ENCODE data around the gene THBD. TPM values are rescaled to one million over a fixed set of nuclear protein-coding genes. Genes with fewer than 3 reads are reported as not detected.

THBD gene
- total RNA-seq, 1 donor from 2014 or later = 77.6 TPM

DNA sequence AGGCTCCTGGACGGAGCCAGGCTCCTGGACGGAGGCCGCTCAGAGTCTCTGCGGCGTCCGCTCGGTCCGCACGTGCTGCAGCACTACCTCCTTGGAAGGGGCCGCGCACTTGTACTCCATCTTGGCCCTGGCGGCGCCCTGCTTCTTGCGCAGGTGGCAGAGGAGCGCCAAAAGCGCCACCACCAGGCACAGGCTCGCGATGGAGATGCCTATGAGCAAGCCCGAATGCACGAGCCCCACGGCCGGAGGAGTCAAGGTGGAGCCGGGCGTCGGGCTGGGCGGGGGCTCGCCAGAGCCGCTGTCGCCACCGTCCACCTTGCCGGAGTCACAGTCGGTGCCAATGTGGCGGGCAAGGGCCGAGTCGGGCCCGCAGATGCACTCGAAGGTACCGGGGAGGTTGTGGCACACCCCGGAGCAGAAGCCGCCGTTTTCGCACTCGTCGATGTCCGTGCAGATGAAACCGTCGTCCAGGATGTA lies 1.7 kb downstream of the THBD start:
- H3K27me3 ChIP-seq (ENCODE audit: low read depth) = peaks cover 25% of the 10 kb centered on the region
- TF ChIP-seq, protein P1, sequence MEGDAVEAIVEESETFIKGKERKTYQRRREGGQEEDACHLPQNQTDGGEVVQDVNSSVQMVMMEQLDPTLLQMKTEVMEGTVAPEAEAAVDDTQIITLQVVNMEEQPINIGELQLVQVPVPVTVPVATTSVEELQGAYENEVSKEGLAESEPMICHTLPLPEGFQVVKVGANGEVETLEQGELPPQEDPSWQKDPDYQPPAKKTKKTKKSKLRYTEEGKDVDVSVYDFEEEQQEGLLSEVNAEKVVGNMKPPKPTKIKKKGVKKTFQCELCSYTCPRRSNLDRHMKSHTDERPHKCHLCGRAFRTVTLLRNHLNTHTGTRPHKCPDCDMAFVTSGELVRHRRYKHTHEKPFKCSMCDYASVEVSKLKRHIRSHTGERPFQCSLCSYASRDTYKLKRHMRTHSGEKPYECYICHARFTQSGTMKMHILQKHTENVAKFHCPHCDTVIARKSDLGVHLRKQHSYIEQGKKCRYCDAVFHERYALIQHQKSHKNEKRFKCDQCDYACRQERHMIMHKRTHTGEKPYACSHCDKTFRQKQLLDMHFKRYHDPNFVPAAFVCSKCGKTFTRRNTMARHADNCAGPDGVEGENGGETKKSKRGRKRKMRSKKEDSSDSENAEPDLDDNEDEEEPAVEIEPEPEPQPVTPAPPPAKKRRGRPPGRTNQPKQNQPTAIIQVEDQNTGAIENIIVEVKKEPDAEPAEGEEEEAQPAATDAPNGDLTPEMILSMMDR (IDR thresholded peaks at IDR 0.05) = no peak
- DNase-seq (peak; percentile 74), ATAC-seq (no peak)
- H3K4me1 ChIP-seq = peaks cover 47% of the 10 kb centered on the region
- intact Hi-C loops (cut with DNase I) = no loop called here
- H3K36me3 ChIP-seq = no peaks in the 10 kb centered on the region
- H3K9me3 ChIP-seq = no peaks in the 10 kb centered on the region
- H3K4me3 ChIP-seq = peak overlapping the region; percentile 69
- peak overlapping the region; percentile 91 for H3K27ac ChIP-seq

DNA sequence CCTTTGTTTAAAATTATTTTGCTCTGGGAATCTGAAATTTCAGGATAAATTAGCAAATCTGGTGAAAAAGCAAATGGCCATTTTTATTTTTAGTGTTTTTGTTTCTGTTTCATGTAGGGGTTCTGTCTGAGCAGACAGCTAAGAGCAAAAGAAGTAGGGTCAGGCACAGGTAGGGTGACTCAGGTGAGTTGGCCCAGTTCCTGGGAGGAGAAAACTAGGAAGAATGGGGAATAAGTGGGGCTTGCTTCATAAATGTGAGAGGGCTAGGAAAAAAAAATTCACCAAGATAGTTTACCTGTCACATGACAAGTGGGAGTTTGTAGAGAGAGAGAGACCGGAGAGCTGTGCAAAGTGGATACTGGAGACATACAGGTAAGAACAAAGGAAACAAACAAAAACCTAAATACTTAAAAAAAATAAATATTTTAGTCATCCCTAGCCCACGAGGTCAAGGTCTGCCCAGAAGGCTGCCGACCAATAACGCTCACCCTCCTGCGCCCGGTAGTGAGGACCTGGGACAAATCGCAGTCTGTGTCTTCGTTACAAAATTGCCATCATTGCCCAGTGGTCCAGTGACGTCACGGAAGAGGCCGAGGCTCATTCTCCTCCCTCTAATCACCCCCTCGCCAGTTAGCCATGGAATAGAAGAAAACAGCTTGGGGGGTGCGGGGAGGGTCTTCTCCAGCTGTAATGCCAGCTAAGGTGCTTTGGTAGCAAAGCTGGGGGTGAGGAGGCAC lies 2.3 kb downstream of the THBD start:
- Histone ChIP-seq H3K9me3 (no peaks in the 10 kb centered on the region), H3K27ac (peak overlapping the region; percentile 91), H3K36me3 (no peaks in the 10 kb centered on the region), H3K27me3 (ENCODE audit: low read depth) (peaks cover 25% of the 10 kb centered on the region), H3K4me3 (peak overlapping the region; percentile 69), H3K4me1 (peaks cover 43% of the 10 kb centered on the region)
- TF ChIP-seq, protein P1 (IDR thresholded peaks at IDR 0.05) = no peak
- ATAC-seq = no peak
- intact Hi-C loops (cut with DNase I) = no loop called here
- no peak for DNase-seq

DNA sequence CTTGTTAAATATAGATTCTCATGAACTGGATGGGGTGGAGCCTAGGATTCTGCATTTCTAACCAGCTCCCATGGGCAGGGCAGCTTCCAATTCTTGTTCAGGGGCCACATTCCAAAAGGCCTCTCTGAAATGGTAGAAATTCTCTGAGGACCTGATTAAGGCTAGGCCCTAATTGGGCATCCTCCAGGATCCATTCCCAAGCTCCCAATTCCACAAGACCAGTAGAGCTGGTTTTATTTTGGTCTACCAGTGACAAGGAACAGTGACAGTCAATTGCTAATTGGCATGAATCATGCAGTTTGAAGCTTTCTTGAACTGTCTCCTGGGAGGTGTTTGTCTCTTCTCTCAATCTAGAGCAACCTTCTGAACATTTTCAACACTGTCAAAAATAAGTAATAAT lies 3.0 kb downstream of the THBD start:
- TF ChIP-seq, protein P1 (IDR thresholded peaks at IDR 0.05) = no peak
- ATAC-seq = no peak
- Histone ChIP-seq H3K36me3 (no peaks in the 10 kb centered on the region), H3K27me3 (ENCODE audit: low read depth) (peaks cover 25% of the 10 kb centered on the region), H3K4me1 (peaks cover 37% of the 10 kb centered on the region), H3K9me3 (no peaks in the 10 kb centered on the region), H3K27ac (peak overlapping the region; percentile 91), H3K4me3 (peak overlapping the region; percentile 69)
- intact Hi-C loops (cut with DNase I) = no loop called here
- DNase-seq = no peak

DNA sequence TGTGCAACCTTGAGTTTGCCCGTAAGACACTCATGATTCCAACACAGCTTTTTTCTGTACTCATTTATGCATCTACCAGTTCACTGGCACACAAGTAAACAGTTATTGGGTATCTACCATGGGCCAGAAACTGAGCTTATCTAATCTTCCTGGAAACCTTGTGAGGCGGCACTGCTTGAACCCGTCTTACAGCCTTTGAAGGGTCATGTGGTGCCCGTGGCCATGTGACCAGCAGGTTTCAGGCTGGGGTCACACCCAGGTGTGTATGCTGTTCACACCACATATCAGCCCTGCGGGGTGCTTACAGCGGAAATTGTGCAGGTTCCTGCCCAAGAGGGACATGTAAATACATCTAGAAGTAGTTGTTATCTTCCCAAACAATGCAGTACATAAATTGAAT lies 6.1 kb downstream of the THBD start:
- Histone ChIP-seq H3K27me3 (ENCODE audit: low read depth) (peaks cover 15% of the 10 kb centered on the region), H3K4me1 (peaks cover 17% of the 10 kb centered on the region), H3K4me3 (no peak overlapping the region), H3K27ac (no peak overlapping the region), H3K36me3 (no peaks in the 10 kb centered on the region), H3K9me3 (no peaks in the 10 kb centered on the region)
- intact Hi-C loops (cut with DNase I) = no loop called here
- TF ChIP-seq, protein P1 (IDR thresholded peaks at IDR 0.05) = no peak
- DNase-seq (no peak), ATAC-seq (no peak)

DNA sequence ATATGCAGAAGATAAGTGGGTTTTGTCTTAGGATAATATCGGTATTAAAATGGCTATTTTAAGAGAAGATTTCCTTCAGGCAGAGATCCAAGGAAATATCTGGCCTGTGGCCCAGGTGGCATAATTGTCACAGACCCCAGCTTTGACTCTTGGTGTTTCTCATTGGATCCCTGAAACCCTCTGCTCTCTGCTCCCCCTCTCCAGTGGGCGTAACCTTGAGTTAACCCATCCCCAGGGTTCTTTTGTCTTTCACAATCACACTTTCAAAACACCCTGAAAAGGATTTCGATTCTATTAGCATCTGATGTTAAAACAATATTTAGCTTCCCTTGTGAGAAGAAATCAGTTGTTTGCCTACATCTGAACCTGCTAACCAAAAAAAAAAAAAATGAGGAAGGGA lies 7.2 kb downstream of the THBD start:
- Histone ChIP-seq H3K27me3 (ENCODE audit: low read depth) (peaks cover 4% of the 10 kb centered on the region), H3K36me3 (no peaks in the 10 kb centered on the region), H3K27ac (no peak overlapping the region), H3K9me3 (no peaks in the 10 kb centered on the region), H3K4me3 (no peak overlapping the region), H3K4me1 (peaks cover 6% of the 10 kb centered on the region)
- intact Hi-C loops (cut with DNase I) = no loop called here
- TF ChIP-seq, protein P1 (IDR thresholded peaks at IDR 0.05) = no peak
- no peak for ATAC-seq
- DNase-seq = no peak

Data from lower lobe of right lung (tissue), 2 donors.